ENCODE data around the gene LITAF. TPM values are rescaled to one million over a fixed set of nuclear protein-coding genes. Genes with fewer than 3 reads are reported as not detected.

LITAF gene
- 100 to 1,000 TPM; 123 to 141 (median 127) TPM for polyA plus RNA-seq (ENCODE audit: insufficient read length in 4 of 4)

DNA sequence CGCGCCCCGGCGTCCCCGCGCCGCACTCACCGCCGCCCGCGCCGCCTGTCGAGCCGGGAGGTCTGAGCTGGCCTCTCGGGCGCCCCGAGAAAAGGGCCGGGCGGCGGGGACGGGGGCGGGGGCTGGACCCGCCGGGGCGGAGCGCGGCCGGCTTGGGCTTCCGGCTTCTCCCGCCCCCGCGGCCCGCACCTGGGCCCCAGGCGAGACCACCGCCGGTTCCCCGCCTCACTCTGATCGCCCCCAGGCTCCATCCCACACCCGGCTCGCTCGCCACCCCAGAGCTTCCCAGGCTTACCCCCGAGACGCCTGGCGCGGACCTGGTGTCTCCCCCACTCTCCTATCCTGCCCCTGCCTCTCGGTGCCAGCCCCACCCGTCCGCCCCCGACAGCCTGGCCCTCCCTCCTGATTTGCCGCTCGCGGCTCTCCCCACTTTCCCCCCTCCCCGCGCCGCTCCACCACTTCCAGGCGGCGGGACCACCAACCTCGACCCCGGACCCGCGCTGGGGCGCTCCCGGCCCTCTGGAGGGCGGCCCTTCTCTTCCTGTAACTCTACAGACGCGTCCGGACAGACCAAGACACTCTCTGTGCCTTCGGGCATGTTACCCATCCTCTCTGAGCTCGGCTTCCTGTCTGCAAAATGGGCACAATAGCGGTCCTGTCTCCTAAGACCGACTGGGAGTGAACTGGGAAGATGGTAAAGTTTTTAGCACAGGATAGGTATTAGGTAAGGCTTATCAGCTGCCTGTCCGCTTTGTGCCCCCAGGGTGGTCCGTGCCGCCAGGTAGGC, at the start of gene LITAF:
Gene LITAF, minus strand, starts transcription at position 64 of the 787 bp plus-strand sequence. CDS start 30,189 bp downstream, outside the sequence.
- DNase-seq (ENCODE audit: low read depth in 4 of 4, low spot score in 3 of 4): no peak

DNA sequence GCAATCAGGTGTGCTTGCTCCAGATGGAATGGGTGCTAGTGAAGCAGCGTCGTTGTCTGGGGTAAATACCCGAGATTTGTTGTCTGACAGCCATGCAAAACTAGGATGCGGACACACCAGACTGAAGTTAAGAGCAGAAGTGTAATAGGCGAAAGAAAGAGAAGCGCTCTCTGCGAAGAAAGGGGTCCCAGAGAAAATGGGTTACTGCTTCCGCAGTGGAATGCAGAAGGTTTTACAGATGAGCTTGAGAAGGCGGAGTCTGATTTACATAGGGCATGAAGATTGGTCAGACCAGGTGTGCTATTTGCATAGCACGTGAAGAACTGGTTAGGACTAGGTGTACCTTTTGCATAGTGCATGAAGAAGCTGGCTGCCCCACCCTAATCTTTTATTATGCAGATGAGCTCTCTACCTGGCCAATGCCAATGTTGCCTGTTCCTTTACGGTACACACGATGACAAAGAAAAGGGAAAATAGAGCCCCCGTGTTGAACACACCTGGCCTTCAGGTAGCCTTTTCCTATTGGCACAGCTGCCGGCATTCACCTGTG, 49.5 kb upstream of the LITAF start:
- DNase-seq (ENCODE audit: low read depth in 4 of 4, low spot score in 3 of 4): no peak

GRCh38 chr16:11635679-11636171, 49.0 kb upstream of the LITAF start:
- DNase-seq (ENCODE audit: low read depth in 4 of 4, low spot score in 3 of 4): no peak

GRCh38 chr16:11635113-11635652, 48.5 kb upstream of the LITAF start:
- no peak for DNase-seq (ENCODE audit: low read depth in 4 of 4, low spot score in 3 of 4)

DNA sequence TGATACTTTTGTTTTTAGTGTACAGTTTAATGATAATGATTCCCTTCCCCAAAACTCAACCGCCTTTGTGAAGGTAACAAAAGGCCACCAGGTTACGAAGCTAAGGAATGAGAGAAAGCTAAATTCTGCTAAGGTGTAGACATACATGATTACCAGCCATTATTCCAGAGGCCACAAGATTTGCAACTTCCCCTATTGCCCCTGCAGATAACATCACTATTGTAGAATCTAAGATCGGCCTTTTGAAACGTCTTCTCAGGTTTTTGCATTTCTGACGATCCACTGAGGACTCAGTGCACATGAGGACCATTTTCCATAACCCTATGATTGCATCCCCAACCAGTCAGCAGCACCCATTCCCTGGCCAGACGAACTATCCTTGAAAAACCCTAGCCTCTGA, 47.6 kb upstream of the LITAF start:
- no peak for DNase-seq (ENCODE audit: low read depth in 4 of 4, low spot score in 3 of 4)

DNA sequence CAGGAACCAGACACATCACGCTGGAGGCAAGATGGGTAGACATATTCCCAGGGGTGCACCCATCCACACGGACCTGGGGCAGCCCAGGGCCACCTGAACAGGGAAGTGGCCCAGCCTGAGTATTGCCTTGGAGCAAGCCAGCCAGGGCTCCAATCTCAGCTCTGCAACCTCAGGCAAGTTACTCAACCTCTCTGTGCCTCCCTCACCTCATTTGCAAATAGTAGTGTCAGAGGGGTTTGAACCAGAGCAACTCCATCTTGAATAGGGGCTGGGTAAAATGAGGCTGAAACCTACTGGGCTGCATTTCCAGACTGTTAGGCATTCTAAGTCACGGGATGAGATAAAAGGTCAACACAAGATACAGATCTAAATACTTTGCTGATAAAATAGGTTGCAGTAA, 46.4 kb upstream of the LITAF start:
- DNase-seq (ENCODE audit: low read depth in 4 of 4, low spot score in 3 of 4): no peak

DNA sequence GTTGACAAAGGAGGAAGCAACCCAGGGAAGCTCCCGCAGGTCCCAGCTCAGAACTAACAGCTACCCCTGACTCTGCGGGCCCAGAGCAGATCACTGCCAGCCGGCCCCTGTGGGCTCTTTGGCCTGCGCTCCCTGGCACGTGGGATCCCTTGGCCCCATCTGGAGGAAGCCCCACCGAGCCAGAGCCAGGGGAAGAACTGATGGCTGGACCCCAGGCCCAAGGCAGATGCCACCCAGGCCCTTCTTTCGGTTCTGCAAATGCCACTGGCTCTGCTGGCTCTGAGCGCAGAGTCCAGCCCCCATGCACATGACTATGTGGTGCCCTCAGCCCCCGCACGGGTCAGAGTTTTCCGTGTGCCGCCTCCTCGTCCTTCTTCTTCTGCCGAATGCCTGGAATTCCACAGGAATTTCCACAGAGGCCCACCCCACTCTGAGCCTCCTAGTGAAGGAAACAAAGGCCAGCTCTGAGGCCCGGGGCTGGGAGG, 45.8 kb upstream of the LITAF start:
- peak in 2 of 4 donors; percentile 67 to 70 for DNase-seq (ENCODE audit: low read depth in 4 of 4, low spot score in 3 of 4)

- DNase-seq (ENCODE audit: low read depth in 4 of 4, low spot score in 3 of 4): no peak
Observed at GRCh38 chr16:11631214-11631613, 44.5 kb upstream of the LITAF start.

GRCh38 chr16:11630768-11631056, 44.0 kb upstream of the LITAF start:
- no peak for DNase-seq (ENCODE audit: low read depth in 4 of 4, low spot score in 3 of 4)

- no peak for DNase-seq (ENCODE audit: low read depth in 4 of 4, low spot score in 3 of 4)
Observed at GRCh38 chr16:11630046-11630767, 43.5 kb upstream of the LITAF start.

DNA sequence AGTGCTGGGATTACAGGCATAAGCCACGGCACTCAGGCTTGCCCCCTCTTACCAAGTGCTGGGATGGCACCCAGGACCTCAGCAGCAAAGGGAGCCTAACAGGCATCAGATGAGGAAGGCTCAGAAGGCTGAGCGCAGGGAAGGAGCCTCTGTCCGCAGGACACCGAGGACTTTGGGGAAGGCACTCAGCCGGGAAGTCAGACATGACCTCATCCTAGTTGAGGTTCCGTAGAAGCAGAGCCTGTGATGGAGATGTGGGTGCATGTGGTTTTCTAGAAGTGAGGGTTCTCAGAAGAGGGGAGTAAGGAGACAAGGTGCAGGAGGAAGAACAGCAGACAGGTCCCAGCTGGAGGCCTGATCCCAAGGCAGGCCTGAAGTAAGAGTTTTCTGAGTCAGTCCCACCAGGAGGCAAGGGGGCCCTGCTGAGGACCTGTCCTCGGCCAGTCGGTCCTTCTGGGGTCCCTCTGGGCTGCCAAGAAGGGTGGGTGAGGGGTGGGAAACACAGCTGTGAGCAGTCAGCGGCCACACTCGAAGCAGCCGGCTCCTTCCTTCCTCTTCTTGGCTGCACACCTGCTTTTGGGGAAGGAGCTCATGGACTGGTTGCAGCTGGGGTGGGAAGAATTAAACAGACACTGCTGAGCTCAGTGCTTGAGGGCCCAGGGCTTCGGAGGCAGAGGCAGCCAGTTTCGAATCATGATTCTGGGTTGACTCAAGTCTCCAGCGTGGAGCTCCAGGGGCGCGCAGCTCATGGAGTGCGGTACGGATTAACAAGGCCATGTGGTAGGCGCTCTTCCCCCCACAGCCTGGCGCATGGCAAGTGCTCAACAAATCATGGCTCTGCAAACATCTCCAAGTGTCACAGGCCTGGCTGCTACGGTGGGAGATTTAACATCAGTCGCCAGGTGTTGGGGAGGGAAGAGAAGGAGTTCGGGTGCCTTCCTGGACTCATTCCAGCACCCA, 42.6 kb upstream of the LITAF start:
- no peak for DNase-seq (ENCODE audit: low read depth in 4 of 4, low spot score in 3 of 4)

GRCh38 chr16:11627822-11628457, 41.2 kb upstream of the LITAF start:
- DNase-seq (ENCODE audit: low read depth in 4 of 4, low spot score in 3 of 4): no peak

- no peak for DNase-seq (ENCODE audit: low read depth in 4 of 4, low spot score in 3 of 4)
Observed at GRCh38 chr16:11627292-11627663, 40.6 kb upstream of the LITAF start.

DNA sequence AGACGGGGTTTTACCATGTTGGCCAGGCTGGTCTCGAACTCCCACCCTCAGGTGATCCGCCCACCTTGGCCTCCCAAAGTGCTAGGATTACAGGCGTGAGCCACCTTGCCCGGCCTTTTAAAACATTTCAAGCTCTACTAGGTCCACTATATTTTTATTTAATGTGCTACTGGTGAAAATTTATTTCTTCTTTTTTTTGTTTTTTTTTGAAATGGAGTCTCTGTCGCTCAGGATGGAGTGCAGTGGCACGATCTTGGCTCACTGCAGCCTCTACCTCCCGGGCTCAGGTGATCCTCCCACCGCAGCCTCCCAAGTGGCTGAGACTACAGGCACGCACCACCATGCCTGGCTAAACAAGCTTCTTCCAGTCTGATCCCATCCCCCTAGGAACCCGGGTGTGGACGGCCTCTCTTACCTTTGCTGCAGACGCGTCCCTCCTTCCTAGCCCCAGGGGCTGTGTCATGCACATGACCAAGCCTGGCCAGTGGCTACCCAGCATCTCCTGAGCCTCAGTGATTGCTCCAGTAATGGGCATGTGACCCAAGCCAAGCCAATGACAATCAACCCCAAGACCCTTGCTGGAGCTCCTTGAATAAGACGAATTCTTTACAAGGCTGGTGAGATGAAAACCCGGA, 40.1 kb upstream of the LITAF start:
- no peak for DNase-seq (ENCODE audit: low read depth in 4 of 4, low spot score in 3 of 4)

DNA sequence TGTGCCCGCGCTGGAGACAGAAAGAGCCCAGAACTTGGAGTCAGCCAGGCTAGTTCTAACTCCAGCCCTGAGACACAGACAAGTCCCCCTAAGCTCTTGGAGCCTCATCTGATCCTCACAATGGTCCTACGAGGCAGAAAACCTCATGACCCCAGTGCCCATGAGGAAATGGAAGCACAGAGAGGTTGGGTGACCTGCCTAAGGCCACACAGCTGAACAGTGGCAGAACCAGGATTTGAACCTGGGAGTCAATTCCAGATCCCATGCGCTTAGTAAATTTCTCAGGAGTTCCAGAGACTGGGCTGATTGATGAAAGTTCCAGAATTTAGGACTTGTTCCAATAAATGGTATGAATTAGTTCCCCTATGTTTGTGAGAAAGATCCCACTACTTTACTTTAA, 39.0 kb upstream of the LITAF start:
- DNase-seq (ENCODE audit: low read depth in 4 of 4, low spot score in 3 of 4): no peak

- DNase-seq (ENCODE audit: low read depth in 4 of 4, low spot score in 3 of 4): no peak
Observed at GRCh38 chr16:11624636-11625607, 38.2 kb upstream of the LITAF start.

DNA sequence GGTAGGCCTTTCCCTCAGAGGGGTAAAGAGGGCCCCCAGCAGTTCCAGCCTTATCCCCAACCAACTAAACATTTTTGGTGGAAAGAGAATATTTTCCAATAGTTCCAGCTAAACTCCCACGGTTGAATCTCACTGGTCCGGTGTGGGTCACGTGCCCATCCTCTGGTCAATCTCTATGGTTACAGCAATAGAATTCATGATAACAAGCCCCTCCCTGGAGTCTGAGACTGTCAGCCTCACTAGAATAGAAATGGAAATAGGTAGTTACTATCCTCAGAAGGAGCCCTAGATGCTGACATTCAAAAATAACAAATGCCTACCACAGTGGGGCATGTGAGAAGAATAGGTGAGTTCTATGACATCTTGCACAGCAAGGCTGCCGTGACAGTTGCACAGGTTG, 37.5 kb upstream of the LITAF start:
- DNase-seq (ENCODE audit: low read depth in 4 of 4, low spot score in 3 of 4): no peak
